HPDE6-E6E7 (cell line): ENCODE measurements around the gene PRKAR2B.

Experiments used
- DNase-seq: peaks from one replicate; pipeline ENCODE4 v3.0.0; 2011; ENCODE audit warnings: missing footprints; ENCODE audit errors: extremely low spot score

Gene PRKAR2B

GRCh38 chr7:107044347-107045194 lies at the start of gene PRKAR2B:
PRKAR2B (plus strand) TSS chr7:107044705; CDS start chr7:107044908, 203 bp downstream.
- DNase-seq: peak; percentile 32

GRCh38 chr7:106994833-106995232 lies 49.7 kb upstream of the PRKAR2B start:
- DNase-seq: no peak

- DNase-seq: no peak
Observed at GRCh38 chr7:106997487-106998271, 46.8 kb upstream of the PRKAR2B start.

- DNase-seq: no peak
Observed at GRCh38 chr7:106999023-106999422, 45.5 kb upstream of the PRKAR2B start.

GRCh38 chr7:107001490-107001889 lies 43.0 kb upstream of the PRKAR2B start:
- no peak for DNase-seq

- no peak for DNase-seq
Observed at GRCh38 chr7:107002126-107002525, 42.4 kb upstream of the PRKAR2B start.

GRCh38 chr7:107002529-107002998 lies 41.9 kb upstream of the PRKAR2B start:
- DNase-seq: no peak

GRCh38 chr7:107007007-107007891 lies 37.3 kb upstream of the PRKAR2B start:
- no peak for DNase-seq

GRCh38 chr7:107007892-107008287 lies 36.6 kb upstream of the PRKAR2B start:
- DNase-seq: no peak

- no peak for DNase-seq
Observed at GRCh38 chr7:107009846-107010203, 34.7 kb upstream of the PRKAR2B start.

- no peak for DNase-seq
Observed at GRCh38 chr7:107012691-107013090, 31.8 kb upstream of the PRKAR2B start.

GRCh38 chr7:107014387-107015023 lies 30.0 kb upstream of the PRKAR2B start:
- no peak for DNase-seq

- DNase-seq: no peak
Observed at GRCh38 chr7:107016312-107016711, 28.2 kb upstream of the PRKAR2B start.

- DNase-seq: no peak
Observed at GRCh38 chr7:107017965-107018719, 26.4 kb upstream of the PRKAR2B start.

GRCh38 chr7:107020400-107020799 lies 24.1 kb upstream of the PRKAR2B start:
- DNase-seq: no peak

- no peak for DNase-seq
Observed at GRCh38 chr7:107021600-107021999, 22.9 kb upstream of the PRKAR2B start.

GRCh38 chr7:107023522-107024151 lies 20.9 kb upstream of the PRKAR2B start:
- DNase-seq: no peak

GRCh38 chr7:107024906-107025305 lies 19.6 kb upstream of the PRKAR2B start:
- DNase-seq: no peak

- DNase-seq: no peak
Observed at GRCh38 chr7:107025449-107026103, 18.9 kb upstream of the PRKAR2B start.

GRCh38 chr7:107026166-107026565 lies 18.3 kb upstream of the PRKAR2B start:
- no peak for DNase-seq
